DMS79 treated with DMSO at 0.1 percent for 48 hours (cell line): ENCODE measurements around the gene MEF2D.

Experiments used
- DNase-seq: peaks from one replicate; lab custom pipeline; 2025; lab: John Stamatoyannopoulos, UW

The MEF2D gene

DNA sequence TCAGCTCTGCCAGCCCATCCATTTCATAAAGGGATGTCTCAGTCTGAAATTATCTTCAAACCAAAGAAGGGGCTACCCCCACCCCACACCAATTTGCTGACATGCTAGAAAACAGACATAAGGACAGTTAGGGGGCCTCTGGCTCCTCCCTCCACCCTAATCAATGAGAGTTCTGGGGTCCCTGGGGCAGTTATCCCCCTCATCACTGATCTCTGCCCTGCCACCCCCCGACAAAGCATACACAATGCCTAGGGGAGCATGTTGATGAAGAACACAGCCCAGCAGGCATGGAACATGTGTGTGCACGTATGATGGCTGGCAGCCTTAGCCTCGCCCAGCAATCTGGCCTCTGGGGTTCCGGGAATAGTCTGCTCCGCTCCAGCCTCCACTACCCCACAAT is 72.6 kb downstream of the MEF2D start:
- no peak for DNase-seq

DNA sequence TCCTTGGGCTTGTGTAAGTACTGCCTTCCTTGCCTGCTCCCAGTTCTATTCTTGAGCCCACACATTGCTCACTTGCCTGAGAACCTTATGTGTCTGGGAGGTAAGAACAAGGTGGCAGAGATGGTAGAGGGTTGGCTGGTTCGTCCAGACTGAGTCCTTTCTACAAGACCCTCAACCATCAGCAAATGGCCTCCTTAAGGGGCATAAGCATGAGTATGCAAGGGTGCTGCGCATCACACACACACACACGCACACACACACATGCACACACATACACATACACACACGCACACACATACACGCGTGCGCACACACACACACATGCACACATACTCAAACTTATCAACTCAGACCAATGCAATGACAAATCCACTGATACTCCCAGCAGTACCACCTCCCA is 74.6 kb downstream of the MEF2D start:
- no peak for DNase-seq

DNA sequence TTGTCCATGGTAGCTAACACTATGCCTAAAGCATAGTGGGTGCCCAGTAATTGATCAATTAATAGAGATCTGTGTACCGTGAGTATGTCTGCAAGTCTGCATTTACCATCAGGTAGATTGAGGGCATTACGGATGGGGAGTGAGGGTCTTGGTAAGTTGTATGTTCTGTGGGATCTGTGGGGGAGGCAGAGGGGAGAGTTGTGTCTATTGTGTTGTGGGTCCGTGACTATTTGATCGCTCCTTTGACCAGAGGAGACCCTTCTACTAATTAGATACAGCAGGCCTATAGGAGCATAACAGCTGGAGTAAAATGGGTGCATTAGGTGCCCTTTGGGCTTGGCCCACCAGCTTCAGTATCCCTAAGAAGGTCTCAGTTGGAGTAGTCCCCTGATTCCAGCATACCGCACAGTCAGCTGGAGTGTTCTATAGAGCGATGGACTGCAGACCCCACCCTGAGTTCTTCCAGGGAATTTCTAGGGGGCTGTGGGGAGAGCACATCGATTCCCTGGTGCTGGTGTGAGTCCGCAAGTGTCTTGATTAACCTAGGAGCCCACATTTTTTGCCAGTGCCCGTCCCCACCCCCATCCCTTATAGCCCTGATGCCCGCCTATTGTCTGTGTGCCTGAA is 75.7 kb downstream of the MEF2D start:
- DNase-seq = no peak

DNA sequence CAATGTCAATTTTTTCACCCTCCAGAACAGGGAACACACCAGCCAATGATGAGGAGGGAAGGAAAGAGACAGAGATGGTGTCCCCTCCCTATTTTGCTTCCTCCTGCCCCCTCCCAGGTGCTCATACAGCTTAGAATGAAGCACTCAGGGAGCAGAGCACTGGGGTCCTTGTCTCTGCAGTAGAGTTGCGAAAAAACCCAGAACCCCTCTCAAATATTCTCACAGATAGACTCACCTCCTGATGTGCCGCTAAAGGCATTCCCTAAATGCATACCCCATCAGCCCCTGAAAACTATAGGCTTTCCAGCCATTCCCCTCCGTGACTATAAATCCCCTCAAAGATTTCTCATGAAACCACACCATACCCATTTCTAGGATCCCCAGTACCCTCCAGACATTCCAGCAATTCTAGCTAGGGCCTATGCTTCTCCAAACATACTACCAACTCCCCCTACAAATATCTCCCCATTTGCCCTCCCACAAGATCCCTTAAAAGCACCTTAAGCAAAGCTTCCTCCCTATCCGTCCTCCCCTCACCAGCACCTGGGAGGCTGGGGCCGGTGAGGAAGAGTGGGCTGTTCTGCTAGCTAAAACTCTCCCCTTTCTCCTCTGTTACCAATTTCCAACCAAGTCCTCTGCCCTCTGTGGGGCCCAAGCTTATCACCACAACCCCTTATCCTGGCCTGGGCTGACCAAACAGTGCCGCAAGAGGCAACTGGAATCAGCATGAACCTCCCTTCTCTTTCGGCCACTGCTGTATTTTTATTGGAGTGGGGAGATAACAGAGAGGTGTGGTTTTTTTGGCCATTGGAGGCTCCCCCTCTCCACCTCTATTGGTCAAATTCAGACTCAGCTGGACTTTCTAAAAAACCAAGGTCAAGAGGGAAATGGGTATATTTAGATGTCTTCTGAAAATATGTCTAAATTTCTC is 76.9 kb downstream of the MEF2D start:
- DNase-seq = no peak

DNA sequence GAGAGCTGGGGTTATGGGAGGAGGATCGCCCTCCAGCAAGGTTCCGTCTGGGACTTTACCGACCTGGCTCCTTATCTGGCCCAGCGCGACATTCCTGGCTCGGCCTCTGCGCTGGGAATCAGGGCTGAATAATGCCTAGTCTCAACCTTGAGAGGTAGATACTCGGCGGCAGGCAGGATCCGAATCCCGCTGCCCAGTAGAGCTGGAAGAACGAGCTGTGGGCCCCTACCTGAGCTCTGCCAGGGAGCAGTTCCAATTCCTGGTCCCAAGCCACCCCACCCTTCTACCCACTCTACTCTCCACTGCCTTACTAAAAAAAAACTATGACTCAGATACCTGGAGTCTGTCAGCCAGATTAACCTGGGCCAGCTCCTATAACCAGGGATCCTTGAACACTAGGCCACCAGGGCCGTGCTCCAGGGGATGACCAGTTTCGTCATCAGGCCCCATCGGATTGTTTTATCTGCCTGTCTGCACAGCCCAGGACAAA is 77.9 kb downstream of the MEF2D start:
- DNase-seq = no peak

DNA sequence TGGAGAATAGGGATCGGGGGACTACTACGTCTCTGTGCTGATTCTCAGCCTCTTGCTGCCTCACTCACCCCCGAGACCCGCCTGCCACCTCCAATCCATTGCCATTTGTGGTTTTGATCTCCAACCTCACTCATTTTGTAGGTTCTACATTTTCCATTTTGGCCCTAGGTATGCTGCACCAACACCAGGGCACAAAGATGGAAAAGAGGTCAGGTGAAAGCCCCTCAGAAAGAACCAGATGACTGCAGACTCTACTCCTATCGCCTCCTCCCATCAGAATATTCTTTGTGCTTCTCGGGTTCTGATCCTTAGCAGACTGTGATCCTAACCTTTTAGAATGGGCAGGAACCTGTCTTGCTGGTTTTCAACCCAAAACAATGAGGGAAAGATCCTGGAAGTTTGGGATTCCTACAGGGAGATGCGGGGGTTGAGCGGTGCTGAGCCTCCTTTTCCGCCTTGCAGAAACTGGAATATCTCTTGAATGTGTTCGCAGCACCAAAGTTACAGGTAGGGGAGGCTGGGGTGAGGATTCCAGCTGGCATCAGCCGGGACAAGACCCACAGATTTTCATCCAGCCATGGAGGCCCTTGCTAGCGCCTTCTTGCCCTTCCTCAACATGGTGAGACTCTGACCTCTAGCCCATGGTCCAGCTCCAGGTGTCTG is 78.5 kb downstream of the MEF2D start:
- no peak for DNase-seq

DNA sequence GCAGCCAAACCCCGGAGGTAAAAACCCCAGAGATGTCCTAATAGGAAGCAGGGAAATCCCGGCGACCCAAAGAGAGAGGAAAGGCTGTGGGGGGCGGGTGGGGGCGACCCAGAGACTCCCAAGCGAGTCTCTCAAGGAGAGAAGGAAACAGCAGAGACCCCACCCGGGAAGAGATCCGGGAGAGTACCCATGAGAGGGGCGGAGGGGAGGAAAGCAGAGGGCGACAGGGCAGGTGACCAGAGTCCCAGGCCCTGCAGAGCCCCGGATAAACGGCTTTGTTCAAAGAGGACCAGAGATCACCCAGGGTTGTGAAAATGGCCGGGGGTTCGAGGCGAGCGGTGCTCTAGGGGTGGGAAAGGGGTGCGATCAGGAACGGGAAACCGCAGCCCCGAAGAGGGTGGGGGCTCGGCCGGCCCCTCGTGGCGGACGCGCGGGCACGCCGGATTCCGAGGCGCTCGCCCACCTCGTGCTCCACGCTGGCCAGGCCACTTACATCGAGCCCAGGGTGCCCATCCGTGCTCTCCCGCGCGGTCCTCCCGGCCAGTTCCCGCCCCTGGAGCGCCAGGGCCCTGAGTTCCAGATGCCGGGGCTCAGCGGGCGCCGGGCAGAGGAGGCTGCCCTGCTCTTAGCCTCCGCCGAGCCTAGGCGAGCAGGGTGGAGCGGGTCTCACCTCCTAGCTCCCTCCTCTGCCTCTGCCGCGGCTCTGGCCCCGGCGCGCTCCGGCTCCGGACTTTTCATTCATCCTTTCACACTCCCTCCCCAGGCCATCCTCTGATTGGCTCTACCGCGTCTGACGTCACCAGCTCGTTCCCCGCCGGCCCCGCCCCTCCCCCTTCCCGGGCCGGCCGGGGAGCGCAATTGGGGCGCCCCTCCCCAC is 79.3 kb downstream of the MEF2D start:
- peak; percentile 72 for DNase-seq

DNA sequence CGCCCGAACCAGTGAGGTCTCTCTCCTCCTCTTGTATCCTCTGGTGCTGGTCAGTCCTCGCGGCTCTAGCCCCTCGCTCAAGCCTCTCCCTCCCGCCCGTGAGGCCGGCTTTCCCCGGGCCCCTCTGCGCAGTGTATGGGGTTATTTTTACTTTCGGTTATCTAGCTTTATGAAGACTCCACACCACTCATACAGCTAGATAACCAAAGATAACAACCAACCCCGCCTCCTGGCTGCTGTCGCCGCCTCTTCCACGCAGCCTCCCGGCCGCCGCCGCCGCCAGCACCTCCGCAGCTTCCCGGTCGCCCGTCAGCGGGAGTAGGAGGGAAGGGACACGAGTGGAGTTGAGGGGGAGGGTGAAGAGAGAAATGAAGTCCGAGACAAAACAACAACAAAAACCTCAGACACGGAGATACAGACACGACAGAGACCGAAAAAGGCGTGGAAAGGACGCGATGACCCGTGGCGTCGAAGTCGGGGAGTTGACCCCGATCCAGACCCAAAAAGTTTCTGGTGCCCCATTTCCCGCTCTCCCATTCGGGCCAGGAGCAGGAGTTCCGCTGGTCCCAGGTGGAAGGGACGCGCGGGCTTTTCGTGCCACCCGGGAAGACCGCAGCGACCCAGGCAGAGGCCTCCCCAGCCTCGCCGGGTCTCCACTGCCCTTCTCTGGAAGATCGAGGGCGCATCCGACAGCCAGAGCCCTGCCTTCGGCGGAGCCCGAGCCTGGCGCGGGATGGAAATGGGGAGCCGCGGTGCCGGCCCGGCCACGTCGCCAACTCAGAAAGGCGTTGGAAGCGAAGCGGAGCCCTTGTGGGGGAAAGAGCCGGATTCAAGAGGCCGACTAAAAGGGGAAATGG is 80.1 kb downstream of the MEF2D start:
- DNase-seq = no peak

DNA sequence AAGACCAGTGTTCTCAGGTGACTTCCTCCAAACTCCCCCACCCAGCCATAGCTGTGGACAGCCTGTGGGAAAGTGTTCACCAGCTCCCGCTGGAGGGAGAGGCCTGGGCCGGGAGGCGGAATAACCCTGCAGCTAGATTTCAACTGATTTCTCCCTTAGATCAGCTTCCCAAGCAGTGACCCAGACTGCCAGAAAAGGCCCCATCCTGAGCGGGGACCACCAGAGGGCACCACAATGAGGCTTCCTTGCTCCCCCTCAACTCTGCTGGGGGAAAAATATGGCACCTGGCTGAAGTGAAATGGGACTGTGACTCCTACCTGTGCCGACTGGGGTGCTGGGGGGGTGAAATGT is 80.7 kb downstream of the MEF2D start:
- DNase-seq = no peak

DNA sequence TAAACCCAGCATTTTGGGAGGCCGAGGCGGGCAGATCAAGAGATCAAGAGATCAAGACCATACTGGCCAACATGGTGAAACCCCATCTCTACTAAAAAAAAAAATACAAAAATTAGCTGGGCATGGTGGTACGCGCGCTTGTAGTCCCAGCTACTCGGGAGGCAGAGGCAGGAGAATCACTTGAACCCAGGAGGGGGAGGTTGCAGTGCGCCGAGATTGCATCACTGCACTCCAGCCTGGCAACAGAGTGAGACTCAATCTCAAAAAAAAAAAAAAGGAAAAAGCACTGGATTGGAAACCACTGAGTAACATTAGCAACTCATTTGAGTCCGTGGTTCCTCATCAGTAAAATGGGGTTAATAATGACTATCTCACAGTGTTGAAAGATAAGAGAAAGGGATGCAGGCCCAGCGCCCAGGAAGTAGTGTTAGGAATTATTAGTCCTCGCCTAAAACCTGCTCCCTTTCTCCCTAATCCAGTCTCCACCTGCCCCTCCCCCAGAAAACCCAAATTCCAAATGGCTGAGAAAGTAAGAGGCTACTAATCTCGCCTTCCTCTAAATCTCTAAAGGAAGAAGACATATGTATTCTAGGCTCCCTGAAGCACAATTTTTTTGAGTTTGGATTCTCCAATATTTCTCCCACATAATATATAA is 82.0 kb downstream of the MEF2D start:
- DNase-seq = no peak

DNA sequence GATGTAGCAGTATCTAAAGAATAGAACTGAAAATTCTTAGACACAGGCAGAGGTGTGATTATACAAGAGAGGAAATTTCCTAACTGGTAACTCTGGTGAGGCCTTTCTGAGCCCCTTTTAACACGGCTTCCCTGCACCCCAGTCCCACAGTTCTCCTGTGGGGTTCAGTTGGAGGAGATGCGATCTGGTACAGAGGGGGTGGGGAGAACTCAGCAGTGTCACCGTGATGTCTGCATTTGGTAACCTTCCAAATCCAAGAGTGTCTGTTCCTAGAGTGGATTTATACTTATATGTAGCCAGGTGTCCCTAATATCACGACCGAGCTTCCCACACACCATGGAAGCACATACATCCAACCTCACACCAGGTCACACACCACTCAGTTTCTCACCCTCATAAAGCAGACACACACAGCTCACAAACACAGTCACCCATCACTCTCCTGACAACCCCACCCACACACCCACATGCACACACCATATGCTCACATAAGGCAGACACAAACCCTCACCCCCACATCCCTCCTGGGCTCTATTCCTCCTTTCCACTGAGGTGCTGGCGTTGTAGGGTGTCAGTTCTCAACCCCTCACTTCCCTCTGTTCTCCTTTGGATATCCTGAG is 83.1 kb downstream of the MEF2D start:
- no peak for DNase-seq

DNA sequence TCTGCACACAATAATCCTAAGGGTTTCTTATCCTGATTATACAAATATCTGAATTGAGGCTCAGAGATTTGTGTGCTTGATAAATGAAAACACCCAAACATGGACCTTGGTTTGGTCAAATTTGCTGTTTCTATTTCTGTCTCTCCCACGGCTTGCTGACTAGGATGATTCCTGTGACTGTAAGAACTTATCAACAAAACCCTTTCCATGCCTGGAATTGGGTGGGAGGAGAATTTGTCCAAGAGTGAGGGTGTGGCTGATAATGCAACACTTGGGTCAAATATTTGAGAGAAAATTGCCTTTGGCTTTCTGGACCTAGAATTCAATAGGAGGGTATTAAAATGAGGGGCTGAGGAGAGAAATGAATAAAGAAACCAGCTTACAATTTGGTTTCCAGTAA is 83.6 kb downstream of the MEF2D start:
- no peak for DNase-seq

DNA sequence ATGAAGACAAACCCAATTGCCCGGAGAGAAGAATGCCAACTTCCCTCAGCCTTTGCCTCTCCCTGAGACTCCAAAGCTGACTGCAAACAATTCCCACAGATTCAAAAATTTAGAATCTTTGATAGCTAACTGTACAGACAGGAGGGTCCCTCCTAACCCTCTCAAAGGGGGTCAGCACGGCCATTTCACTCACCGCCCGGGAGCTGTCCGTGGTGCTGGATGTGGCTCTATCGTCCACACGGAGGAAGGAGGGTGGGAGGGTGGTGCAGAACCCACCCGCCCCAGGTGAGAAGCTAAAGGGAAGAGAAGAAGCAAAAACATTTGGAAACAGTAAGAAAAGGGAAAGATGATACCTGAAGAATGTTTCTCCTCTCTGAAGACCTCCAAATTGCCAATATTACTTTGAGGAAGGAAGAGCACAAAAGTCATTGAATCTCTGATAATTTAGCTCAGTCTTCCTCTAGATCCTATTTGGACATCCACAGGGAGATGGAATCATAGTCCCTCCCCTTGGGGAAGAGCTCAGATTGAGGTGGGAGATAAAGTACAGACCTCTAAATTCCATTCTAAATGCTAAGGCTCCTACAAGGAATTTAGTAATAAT is 86.0 kb downstream of the MEF2D start:
- DNase-seq = no peak
